Ovary (tissue), 9 donors: ENCODE data around the gene C1QC. TPM values are rescaled to one million over a fixed set of nuclear protein-coding genes. Genes with fewer than 3 reads are reported as not detected.

Source experiments
- DNase-seq, 5 donors: peaks; one replicate each; pipeline ENCODE4 v3.0.0-alpha.2; 2019 to 2020
- H3K27ac ChIP-seq, 2 donors: fragments of 200-600 bp; one replicate each; pipeline versions ENCODE4 v1.5.1 to v1.8.0; 2019 to 2022
- H3K27me3 ChIP-seq: fragments of 200-600 bp; one replicate; pipeline ENCODE4 v1.8.0; 2022
- H3K36me3 ChIP-seq: fragments of 200-600 bp; sonication (generic); one replicate; pipeline ENCODE4 v1.5.1; 2019
- H3K4me1 ChIP-seq: one replicate; pipeline ENCODE4 v1.8.1; 2013; ENCODE audit warnings: mild to moderate bottlenecking, moderate library complexity; ENCODE audit not compliant: insufficient read depth
- H3K4me3 ChIP-seq: fragments of 200-600 bp; sonication (generic); one replicate; pipeline ENCODE4 v1.5.1; 2017
- H3K9me3 ChIP-seq, 2 donors: fragments of 200-600 bp in 1 of 2; sonication (generic) in 1 of 2; one replicate each; pipeline versions ENCODE4 v1.5.1 to v1.8.1; 2013 to 2019; ENCODE audit warnings: mild to moderate bottlenecking in 1 of 2, moderate library complexity in 1 of 2
- CTCF ChIP-seq, 3 donors: fragments of 450-650 bp in 2 of 3; fragments of 200-600 bp in 1 of 3; IDR thresholded peaks; one replicate each; pipeline versions ENCODE4 v1.5.1 to v1.8.0; 2016 to 2022; ENCODE audit warnings: antibody characterized with exemption in 3 of 3, mild to moderate bottlenecking in 1 of 3
- EP300 ChIP-seq: sonication (generic); formaldehyde crosslinking; IDR thresholded peaks from one replicate; pipeline ENCODE4 v1.6.1; 2017; ENCODE audit warnings: antibody characterized with exemption
- POLR2A ChIP-seq: fragments of 450-650 bp; IDR thresholded peaks from one replicate; pipeline ENCODE4 v1.6.1; 2017; ENCODE audit warnings: antibody characterized with exemption, mild to moderate bottlenecking, moderate library complexity
- WGBS, 3 donors: extraction: QIAGEN DNeasy Blood & Tissue Kit in 1 of 3; methylation state at CpG; one replicate each; pipeline versions ENCODE4 v1.1.5 to v1.1.7; 2013 to 2017; 5-methylcytosine and 5-hydroxymethylcytosine counted together
- intact Hi-C, 4 donors: fragments of 100-400 bp; cut with DNase I; formaldehyde crosslinking; loops; one replicate each; pipeline versions ENCODE4 v1.11.0 to v1.15.1; 2022 to 2023
- polyA plus RNA-seq, 2 donors: library from polyadenylated mRNA; stranded (reverse); fragments of 200-250 nt in 1 of 2; fragments of 350-450 nt in 1 of 2; fragmentation: Illumina TruSeq in 1 of 2; extraction: RNeasy Lipid Tissue Mini Kit (QIAGEN cat#74804) in 1 of 2; gene quantifications; one replicate each; pipeline ENCODE4 v1.2.3, GENCODE V29; 2013 to 2014
- total RNA-seq, 7 donors: library from RNA; depleted of rRNA in 2 of 7; stranded (reverse); fragments of >200 nt in 2 of 7; fragmentation: NEBNext Ultra II Directional in 3 of 7; extraction: Animal tissue kit (Norgen Biotek cat#: 25700) in 3 of 7; gene quantifications; one replicate each; pipeline versions ENCODE4 v1.1.0 to v1.2.4, GENCODE V29; 2016 to 2023
- donor health status: DM: no; HTN: no; CAD: no; lungs with moderate emphysema.
- donor health status: DM: no; HTN: no; CAD: no.
- donor health status: Bipolar disorder and iron deficiency.
- donor health status: DM: yes; HTN: yes; CAD: no.
- donor health status: DM: no; HTN: no; CAD: no.
- donor health status: DM: yes; HTN: yes; CAD: no.

Gene C1QC
- total and polyA plus RNA-seq, 9 donors, result 30.2 to 136 (median 51.1) TPM

GRCh38 chr1:22619798-22620197 is 23.6 kb upstream of the C1QC start:
- H3K4me1 ChIP-seq, result no peaks in the 10 kb centered on the region
- no peaks in the 10 kb centered on the region for H3K36me3 ChIP-seq
- no peak overlapping the region for H3K4me3 ChIP-seq
- intact Hi-C loops, result no loop called here
- no peaks in the 10 kb centered on the region for H3K27me3 ChIP-seq
- WGBS, 3 donors, result 30 to 44% (median 32%) methylated on average over 12 of the region's 12 CpGs
- TF ChIP-seq POLR2A (no peak), CTCF (IDR thresholded peaks at IDR 0.05) (no peak), EP300 (no peak)
- DNase-seq, result no peak
- H3K27ac ChIP-seq, result no peak overlapping the region
- no peaks in the 10 kb centered on the region for H3K9me3 ChIP-seq

- Histone ChIP-seq H3K36me3 (no peaks in the 10 kb centered on the region), H3K27ac (no peak overlapping the region), H3K27me3 (no peaks in the 10 kb centered on the region), H3K9me3 (no peaks in the 10 kb centered on the region), H3K4me1 (no peaks in the 10 kb centered on the region), H3K4me3 (no peak overlapping the region)
- 39 to 50% (median 39%) methylated on average over 4 of the region's 4 CpGs for WGBS, 3 donors
- intact Hi-C loops, result no loop called here
- TF ChIP-seq CTCF (IDR thresholded peaks at IDR 0.05) (no peak), POLR2A (no peak), EP300 (no peak)
- DNase-seq, result no peak
These were observed 21.7 kb upstream of the C1QC start for GRCh38 chr1:22621761-22622160.

DNA sequence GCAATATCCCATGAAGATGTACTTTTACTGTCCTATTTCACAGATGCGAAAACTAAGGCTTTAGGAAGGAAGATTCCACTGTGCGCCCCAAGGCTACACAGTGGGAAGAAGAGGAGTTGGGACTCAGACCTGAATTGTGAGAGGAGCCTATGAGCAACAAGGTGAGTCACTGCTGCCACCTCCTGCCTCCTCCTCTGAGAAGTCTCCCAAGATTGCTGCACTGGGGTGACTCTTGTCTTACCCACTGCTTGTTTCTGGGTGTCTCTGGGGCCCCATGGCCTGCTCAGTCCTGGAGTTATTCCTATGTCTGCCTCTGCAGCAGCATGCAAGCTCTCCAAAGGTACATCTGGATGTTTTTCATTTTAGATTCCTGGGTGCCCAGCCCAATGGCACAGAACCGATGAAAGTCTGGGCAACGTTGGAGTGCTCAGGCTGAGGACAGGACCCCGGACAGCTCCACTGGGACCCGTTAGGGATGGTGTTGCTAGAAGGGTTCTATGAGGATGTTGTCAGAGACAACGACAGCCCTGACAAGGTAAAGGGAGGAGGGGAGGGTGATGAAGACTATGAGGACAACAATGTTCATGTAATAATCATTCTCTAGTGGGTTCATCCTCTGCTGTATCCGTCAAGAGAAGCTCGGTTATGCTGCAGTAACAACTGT is 18.0 kb upstream of the C1QC start:
- TF ChIP-seq POLR2A (no peak), CTCF (IDR thresholded peaks at IDR 0.05) (no peak), EP300 (no peak)
- DNase-seq, result no peak
- no peaks in the 10 kb centered on the region for H3K36me3 ChIP-seq
- H3K4me3 ChIP-seq, result no peak overlapping the region
- intact Hi-C loops, result no loop called here
- H3K27ac ChIP-seq, result no peak overlapping the region
- 30 to 37% (median 30%) methylated on average over 9 of the region's 9 CpGs for WGBS, 3 donors
- no peaks in the 10 kb centered on the region for H3K27me3 ChIP-seq
- no peaks in the 10 kb centered on the region for H3K9me3 ChIP-seq
- H3K4me1 ChIP-seq, result no peaks in the 10 kb centered on the region

GRCh38 chr1:22626237-22627157 is 16.9 kb upstream of the C1QC start:
- intact Hi-C loops, result no loop called here
- TF ChIP-seq CTCF (IDR thresholded peaks at IDR 0.05) (no peak), EP300 (no peak), POLR2A (no peak)
- Histone ChIP-seq H3K4me1 (no peaks in the 10 kb centered on the region), H3K4me3 (no peak overlapping the region), H3K27ac (no peak overlapping the region), H3K36me3 (no peaks in the 10 kb centered on the region), H3K9me3 (no peaks in the 10 kb centered on the region), H3K27me3 (no peaks in the 10 kb centered on the region)
- DNase-seq, result no peak
- 17 to 25% (median 23%) methylated on average over 20 of the region's 20 CpGs for WGBS, 3 donors
